Motor neuron (in vitro differentiated cells): ENCODE measurements around the gene NBDY. TPM values are rescaled to one million over a fixed set of nuclear protein-coding genes. Genes with fewer than 3 reads are reported as not detected.
"Not testable (repeated sequence)": the region's sequence is repeated elsewhere in the genome, so short reads cannot be mapped to it uniquely, and the experiment has no call there.

ENCODE experiments used
- ATAC-seq, 8 experiments: fragments of 200-7000 bp; cut with Tn5 transposase; replicated peaks in 6 of 8; 2 replicates each; pipeline ENCODE4 v1.8.0; 2021; ENCODE audit warnings: mild to moderate bottlenecking in 8 of 8, moderate library complexity in 8 of 8
- H3K27ac ChIP-seq, 2 donors: fragments of 250-450 bp; sonication (Bioruptor Pico); 2 replicates each; pipeline ENCODE4 v1.9.0; 2021; ENCODE audit warnings: antibody characterized with exemption in 2 of 2, mild to moderate bottlenecking in 2 of 2, moderate library complexity in 1 of 2
- H3K4me1 ChIP-seq, 2 donors: fragments of 250-450 bp; sonication (Bioruptor Pico); replicated peaks in 1 of 2; 2 replicates each; pipeline ENCODE4 v1.6.1; 2021; ENCODE audit warnings: antibody characterized with exemption in 2 of 2, mild to moderate bottlenecking in 2 of 2, moderate library complexity in 1 of 2
- H3K4me3 ChIP-seq, 5 donors: fragments of 250-450 bp; sonication (Bioruptor Pico); 2 replicates each; pipeline ENCODE4 v1.9.0; 2021; ENCODE audit warnings: antibody characterized with exemption in 5 of 5, mild to moderate bottlenecking in 5 of 5, moderate library complexity in 4 of 5
- WGBS, 10 experiments: fragments of 450-650 bp; shearing (Covaris generic); methylation state at CpG; one replicate each; pipeline ENCODE4 v1.0.0; 2022; 5-methylcytosine and 5-hydroxymethylcytosine counted together
- in situ Hi-C, 9 experiments: fragments of 400-800 bp; cut with MboI; loops; one replicate each; pipeline ENCODE4 v1.15.0; 2021; ENCODE audit warnings: low sequenced_read_pairs in 9 of 9, low pct_unique_long_range_greater_than_20kb in 2 of 9; ENCODE audit not compliant: unreplicated experiment in 9 of 9
- total RNA-seq, 8 experiments: library from RNA; unstranded; fragments of 300-600 nt; gene quantifications; 2 replicates each; pipeline versions ENCODE4 v1.2.3 to v1.2.4, GENCODE V29; 2022

Gene NBDY
- total RNA-seq, 8 experiments from 2014 or later, result 32.8 to 67.9 (median 48.5) TPM

GRCh38 chrX:56766554-56767347, 37.7 kb downstream of the NBDY start:
- ATAC-seq, result peak in 1 of 8 experiments; percentile 26
- no peaks in the 10 kb centered on the region for H3K4me1 ChIP-seq
- no peak overlapping the region for H3K27ac ChIP-seq
- in situ Hi-C loops, result no loop called here
- H3K4me3 ChIP-seq, result no peak overlapping the region
- 62 to 100% (median 96%) methylated on average over 1 to 8 of the region's 16 CpGs; no CpG with 5 or more reads in 6 of the 10 experiments for WGBS, 10 experiments

- ATAC-seq, H3K4me3 ChIP-seq, in situ Hi-C loops, H3K4me1 ChIP-seq, H3K27ac ChIP-seq: not testable (repeated sequence)
- WGBS, 10 experiments, result 100% methylated on average over 2 of the region's 45 CpGs; no CpG with 5 or more reads in 9 of the 10 experiments
Measured at GRCh38 chrX:56767348-56768119, 38.5 kb downstream of the NBDY start.

GRCh38 chrX:56768120-56768660, 39.1 kb downstream of the NBDY start:
- H3K4me1 ChIP-seq, in situ Hi-C loops, H3K27ac ChIP-seq, ATAC-seq, H3K4me3 ChIP-seq: not testable (repeated sequence)
- WGBS, 10 experiments, result no CpG with 5 or more reads among the region's 24 CpGs

- WGBS, 10 experiments, result no CpG with 5 or more reads among the region's 32 CpGs
- H3K27ac ChIP-seq, ATAC-seq, in situ Hi-C loops, H3K4me1 ChIP-seq, H3K4me3 ChIP-seq: not testable (repeated sequence)
Measured at GRCh38 chrX:56772675-56773521, 43.9 kb downstream of the NBDY start.

- H3K4me1 ChIP-seq, H3K27ac ChIP-seq, H3K4me3 ChIP-seq, ATAC-seq, in situ Hi-C loops: not testable (repeated sequence)
- WGBS, 10 experiments, result no CpG with 5 or more reads among the region's 24 CpGs
Measured at GRCh38 chrX:56773522-56774060, 44.5 kb downstream of the NBDY start.

- no CpG with 5 or more reads among the region's 32 CpGs for WGBS, 10 experiments
- H3K4me1 ChIP-seq, H3K27ac ChIP-seq, ATAC-seq, in situ Hi-C loops, H3K4me3 ChIP-seq: not testable (repeated sequence)
Measured at GRCh38 chrX:56778099-56778923, 49.3 kb downstream of the NBDY start.

GRCh38 chrX:56778924-56779468, 50.0 kb downstream of the NBDY start:
- ATAC-seq, H3K4me3 ChIP-seq, H3K4me1 ChIP-seq, in situ Hi-C loops, H3K27ac ChIP-seq: not testable (repeated sequence)
- WGBS, 10 experiments, result no CpG with 5 or more reads among the region's 24 CpGs

GRCh38 chrX:56780681-56781649, 51.9 kb downstream of the NBDY start:
- H3K27ac ChIP-seq, ATAC-seq, H3K4me3 ChIP-seq, in situ Hi-C loops, H3K4me1 ChIP-seq: not testable (repeated sequence)
- 51 to 100% methylated on average over 2 to 4 of the region's 22 CpGs; no CpG with 5 or more reads in 8 of the 10 experiments for WGBS, 10 experiments

GRCh38 chrX:56782352-56782751, 53.3 kb downstream of the NBDY start:
- Histone ChIP-seq H3K4me1 (no peaks in the 10 kb centered on the region), H3K27ac (no peak overlapping the region), H3K4me3 (no peak overlapping the region)
- ATAC-seq, result no peak
- in situ Hi-C loops, result no loop called here
- WGBS, 10 experiments, result 86% methylated on average over 1 of the region's 2 CpGs; no CpG with 5 or more reads in 9 of the 10 experiments

- Histone ChIP-seq H3K4me1 (no peaks in the 10 kb centered on the region), H3K27ac (no peak overlapping the region), H3K4me3 (no peak overlapping the region)
- WGBS, 10 experiments, result 40 to 91% methylated on average over 1 to 4 of the region's 17 CpGs; no CpG with 5 or more reads in 8 of the 10 experiments
- in situ Hi-C loops, result no loop called here
- no peak for ATAC-seq
Measured at GRCh38 chrX:56782791-56783449, 53.9 kb downstream of the NBDY start.
